Activated CD4-positive, alpha-beta T cell treated with anti-CD3 and anti-CD28 coated beads, Interleukin-2, amount 50 U/mL, for 16 hours (primary cell): ENCODE data around the gene SYMPK.
A peak's percentile ranks its signal among the peaks of the same experiment; 100 is the strongest.

ENCODE experiments used
- DNase-seq: peaks from one replicate; pipeline ENCODE4 v3.0.0-alpha.2; 2020

Gene SYMPK

GRCh38 chr19:45779231-45780145 is 83.5 kb downstream of the SYMPK start:
- DNase-seq: peak; percentile 95

DNA sequence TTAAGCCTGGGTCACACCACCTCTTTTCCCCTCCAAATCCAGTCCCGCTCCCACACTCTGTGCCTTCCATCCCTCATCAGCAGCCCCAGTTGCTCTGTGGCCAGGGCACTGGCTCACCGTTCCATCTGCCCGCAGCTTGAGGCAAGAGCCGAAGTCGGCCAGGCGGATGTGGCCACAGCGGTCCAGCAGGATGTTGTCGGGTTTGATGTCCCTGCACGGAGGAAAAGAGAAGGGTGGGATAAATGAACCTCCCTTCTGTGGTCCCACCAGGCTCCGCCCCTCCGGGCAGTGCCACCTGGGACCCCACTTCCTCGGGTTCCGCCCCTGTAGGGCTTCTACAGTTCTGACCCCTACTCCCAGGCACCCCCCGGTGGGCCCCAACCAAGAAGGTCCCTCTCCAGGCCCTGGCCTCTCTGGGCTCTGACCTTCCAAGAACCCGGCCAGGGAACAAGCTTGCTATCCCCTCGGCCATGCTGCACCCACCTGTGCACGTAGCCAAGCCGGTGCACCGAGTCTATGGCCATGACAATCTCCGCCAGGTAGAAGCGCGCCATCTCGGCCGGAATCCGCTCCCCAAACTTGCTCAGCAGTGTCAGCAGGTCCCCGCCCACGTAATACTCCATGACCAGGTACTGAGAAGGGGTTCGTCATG is 84.8 kb downstream of the SYMPK start:
- no peak for DNase-seq

DNA sequence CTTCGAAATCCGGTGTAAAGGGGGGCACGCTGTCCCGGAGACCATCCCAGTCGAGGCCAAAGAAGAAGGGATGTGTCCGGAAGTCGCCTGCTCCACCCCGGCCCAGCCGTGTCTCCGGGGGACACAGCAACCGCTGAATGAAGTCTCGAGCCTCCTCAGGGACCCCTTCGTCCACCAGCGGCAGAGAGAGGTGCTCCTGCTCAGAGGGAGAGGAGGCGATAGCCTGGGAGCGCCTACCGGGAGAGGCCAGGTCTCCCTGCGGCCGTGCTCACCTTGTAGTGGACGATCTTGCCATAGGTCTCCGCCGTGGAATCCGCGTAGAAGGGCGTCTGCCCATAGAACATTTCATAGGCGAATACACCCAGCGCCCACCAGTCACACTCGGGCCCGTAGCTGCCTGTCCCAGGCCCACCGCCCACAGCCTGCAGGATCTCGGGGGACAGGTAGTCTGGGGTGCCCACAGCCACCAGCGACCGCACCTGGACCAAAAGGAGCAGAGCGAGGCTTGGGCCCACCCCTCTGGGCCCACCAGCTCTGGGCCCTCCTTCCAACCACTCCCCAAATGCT is 85.5 kb downstream of the SYMPK start:
- no peak for DNase-seq

DNA sequence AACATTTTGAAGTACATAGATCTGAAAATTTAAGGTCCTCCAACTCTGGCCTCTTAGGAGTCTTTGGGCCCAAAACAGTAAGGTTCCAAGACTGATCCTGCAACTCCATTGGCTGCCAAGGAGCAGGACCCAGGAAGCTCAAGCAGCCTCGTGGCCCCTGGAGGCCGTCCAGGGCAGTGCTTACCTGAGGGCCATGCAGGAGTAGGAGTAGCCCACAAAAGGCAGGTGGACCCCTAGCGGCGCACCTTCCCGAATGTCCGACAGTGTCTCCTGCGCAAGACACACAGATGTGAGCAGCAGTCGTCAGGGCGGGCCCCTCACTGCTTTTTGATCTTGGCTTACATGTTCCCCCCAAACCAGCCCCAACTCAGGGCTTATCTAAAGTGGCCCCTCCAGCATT is 88.2 kb downstream of the SYMPK start:
- no peak for DNase-seq

- no peak for DNase-seq
Observed at GRCh38 chr19:45773384-45773783, 89.6 kb downstream of the SYMPK start.

DNA sequence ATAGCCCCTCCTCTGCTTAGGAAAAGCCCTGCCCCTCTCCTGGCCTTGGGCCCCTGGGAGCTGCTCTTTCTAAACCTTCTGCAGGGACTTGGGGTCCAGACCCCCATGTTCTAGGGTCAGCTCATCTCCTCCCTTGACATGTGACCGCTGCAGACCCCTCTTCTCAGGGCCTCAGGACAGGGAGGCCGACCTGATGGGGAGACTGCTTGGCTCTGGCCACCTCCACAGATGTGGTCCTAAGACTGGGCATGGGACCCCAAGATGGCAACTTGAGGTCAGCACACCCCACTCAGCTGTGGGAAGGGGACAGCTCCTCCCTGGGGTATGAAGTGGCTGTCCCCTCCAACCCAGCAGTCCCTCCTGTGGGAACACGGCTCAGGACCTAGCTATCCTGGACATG is 90.0 kb downstream of the SYMPK start:
- DNase-seq: no peak

- DNase-seq: no peak
Observed at GRCh38 chr19:45772130-45772840, 90.7 kb downstream of the SYMPK start.

DNA sequence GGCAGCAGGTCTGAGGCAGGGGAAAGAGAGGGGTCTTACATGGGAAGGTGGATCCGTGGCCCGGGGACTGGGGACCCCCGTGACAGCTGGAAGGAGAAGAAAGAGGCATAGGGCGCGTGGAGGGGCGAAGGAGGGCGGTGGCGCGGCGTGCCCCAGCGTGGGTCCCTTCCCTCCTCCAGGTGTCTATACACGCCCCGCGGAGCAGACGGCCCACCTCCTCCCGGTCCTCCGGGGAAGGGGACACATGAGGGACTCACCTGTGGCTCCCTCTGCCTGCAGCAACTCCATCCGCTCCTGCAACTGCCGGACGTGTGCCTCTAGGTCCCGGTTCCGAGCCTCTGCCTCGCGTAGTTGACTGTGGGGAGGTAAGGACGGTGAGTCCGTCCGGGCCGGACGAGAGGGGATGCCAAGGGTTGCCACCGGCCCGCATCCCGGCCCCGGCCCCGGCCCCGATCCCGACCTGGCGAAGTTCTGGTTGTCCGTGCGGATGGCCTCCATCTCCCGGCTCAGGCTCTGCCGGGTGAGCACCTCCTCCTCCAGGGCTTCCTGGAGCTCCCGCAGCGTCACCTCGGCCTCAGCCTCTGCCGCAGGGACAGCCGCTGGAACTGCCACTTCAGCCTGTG is 91.5 kb downstream of the SYMPK start:
- DNase-seq: no peak

DNA sequence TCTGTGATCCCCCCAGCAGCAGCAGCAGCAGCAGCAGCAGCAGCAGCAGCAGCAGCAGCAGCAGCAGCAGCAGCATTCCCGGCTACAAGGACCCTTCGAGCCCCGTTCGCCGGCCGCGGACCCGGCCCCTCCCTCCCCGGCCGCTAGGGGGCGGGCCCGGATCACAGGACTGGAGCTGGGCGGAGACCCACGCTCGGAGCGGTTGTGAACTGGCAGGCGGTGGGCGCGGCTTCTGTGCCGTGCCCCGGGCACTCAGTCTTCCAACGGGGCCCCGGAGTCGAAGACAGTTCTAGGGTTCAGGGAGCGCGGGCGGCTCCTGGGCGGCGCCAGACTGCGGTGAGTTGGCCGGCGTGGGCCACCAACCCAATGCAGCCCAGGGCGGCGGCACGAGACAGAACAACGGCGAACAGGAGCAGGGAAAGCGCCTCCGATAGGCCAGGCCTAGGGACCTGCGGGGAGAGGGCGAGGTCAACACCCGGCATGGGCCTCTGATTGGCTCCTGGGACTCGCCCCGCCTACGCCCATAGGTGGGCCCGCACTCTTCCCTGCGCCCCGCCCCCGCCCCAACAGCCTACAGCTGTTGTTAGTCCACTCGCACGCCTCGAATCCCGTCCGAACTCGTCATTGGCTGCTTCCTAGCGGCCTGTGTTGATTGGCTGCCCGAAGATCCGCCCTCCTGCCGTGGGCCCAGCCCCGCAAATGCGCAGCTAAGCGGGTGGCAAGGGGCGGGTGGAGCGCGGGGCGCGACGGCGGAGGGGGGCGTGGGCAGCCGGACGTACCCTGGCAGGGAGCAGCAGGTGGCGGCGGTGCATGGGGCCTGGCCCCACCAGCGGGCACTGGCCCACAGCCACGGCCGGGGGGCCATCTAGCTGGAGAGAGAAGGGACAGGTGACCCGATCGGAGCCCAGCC is 92.5 kb downstream of the SYMPK start:
- DNase-seq: peak; percentile 93

GRCh38 chr19:45769821-45770191 is 93.1 kb downstream of the SYMPK start:
- peak; percentile 28 for DNase-seq

DNA sequence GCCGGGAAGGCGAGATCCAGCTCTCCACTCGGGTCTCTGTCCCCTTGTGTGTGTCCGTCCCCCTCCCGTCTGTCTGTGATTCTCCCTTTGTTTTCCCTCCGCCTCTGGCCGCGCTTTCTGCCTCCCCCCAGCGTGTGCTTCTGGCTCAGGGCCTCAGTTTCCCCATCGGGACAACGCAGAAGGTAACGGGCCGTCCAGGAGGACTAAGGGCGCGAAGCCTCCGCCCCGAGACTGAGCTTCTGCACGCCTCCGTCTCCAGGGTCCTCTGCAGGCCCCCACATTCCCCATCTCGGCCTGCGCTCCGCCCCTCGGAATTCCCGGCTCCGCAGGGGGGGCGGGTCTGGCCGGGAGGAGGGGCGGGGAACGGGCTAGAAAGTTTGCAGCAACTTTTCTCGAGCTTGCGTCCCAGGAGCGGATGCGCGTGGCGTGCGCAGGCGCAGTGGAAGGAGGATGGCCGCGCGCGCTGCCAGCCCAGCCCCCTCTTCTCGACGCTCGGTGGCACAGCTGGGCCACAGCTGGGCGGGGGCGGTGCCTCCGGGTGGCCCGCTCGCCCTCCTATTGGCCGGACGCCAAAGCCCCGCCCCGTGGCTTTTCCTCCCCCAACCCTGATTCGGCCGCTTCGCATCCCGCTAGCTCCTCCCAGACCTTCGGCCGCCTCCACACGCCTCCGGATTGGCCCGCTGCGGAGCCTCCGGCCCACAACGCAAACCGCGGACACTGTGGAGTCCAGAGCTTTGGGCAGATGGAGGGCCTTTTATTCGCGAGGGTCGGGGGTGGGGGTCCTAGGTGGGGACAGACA is 93.8 kb downstream of the SYMPK start, which contains the start of gene SIX5:
Gene SIX5, minus strand, starts transcription at position 269 of the 799 bp plus-strand sequence. CDS start 408 bp downstream, outside the sequence.
- DNase-seq: peak; percentile 98

DNA sequence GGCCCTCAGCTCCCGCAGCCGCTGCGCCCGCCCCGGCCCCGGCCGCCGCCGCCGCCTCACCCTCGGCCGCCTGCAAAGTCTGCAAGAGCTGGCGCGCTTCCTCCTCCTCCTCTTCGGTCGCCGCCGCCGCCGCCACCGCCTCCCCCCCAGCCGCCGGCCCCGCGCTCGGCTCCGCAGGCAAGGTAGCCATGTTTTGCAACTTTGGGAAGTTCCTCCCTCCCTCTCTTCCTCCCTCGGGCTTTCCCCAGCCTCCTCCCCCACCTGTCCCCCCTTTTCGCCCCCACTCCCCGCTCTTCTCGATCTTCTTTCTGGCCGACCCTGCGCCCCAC is 94.3 kb downstream of the SYMPK start:
- peak; percentile 42 for DNase-seq

- no peak for DNase-seq
Observed at GRCh38 chr19:45767881-45768654, 94.9 kb downstream of the SYMPK start.

DNA sequence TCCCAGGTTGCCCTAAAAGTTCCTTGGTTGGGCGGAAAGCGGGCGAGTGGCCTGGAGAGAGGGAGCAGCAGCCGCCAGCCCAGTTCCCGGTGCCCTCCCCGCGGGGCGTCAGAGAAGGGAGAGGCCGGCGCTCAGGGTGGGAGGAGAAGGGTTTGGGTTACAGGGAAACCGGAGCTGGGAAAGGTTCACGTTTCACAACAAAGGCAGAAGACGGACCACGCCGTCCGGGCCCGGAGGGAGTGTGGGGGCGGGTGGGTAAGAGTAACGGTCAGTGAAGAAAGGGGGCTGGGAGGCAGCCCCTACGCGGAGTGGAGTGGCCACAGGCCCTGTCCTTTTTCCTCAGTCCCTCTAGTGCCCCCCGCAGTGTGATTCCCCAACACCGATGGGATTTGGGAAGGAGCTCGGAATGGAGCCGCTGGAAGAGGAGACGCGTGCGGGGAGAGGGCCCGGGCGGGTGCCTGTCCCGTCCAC is 95.5 kb downstream of the SYMPK start:
- no peak for DNase-seq

GRCh38 chr19:45766869-45767346 is 96.0 kb downstream of the SYMPK start:
- DNase-seq: no peak

DNA sequence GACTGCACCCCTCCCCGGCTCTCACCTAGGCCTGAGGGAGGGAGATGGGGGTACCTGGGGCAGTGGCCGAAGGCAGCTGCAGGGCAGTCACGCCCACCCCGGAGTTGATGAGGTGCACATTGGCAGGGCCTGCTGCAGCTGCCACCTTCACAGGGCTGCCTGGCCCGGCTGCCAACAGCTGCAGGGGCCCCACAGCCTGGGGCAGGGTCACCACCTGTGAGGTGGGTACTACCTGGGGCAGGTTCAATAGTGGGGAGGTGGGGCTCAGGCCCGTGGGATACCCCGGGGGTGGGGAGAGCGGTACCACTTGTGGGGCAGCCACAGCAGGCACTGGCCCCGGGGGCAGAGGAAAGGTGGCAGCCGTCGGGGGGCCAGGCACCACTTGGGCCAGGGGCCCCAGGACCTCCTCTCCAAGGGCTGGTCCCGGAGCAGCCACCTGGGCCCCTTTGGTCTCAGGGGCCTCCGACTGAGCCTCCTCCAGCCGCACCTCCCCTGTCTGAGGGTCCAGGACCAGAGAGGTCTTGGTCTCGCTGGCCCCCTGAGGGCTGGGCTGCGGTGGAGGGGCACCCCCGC is 96.6 kb downstream of the SYMPK start:
- DNase-seq: no peak

DNA sequence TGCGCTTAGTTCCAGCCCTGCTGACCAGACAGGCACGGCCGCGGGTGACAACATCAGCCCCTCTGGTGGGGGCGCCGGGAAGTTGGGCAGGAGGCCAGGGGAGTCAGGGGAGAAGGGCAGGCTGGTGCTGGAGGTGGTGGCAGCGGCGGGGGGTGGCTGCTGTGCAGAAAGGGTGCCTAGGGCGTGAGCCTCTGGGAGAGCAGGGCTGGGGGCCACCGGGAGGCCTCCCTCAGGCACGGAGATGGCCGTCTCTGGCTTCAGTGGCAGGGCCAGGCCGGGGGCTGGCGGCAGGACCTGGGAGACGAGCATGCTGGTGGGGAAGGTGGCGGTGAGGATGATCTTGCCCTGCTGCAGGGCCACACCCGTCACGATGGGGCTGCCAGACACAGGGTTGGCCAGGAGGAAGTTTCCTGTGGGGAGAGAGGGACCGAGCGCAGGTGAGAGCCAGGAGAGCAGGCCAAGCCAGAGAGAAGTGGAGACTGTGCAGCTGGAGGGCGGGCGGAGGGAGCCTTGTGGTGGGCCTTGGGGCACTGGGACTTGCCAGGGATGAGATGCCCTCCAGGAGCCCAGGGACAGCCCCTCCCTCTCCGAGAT is 97.1 kb downstream of the SYMPK start:
- no peak for DNase-seq
